ENCODE data around the gene CLN5. TPM values are rescaled to one million over a fixed set of nuclear protein-coding genes. Genes with fewer than 3 reads are reported as not detected.

CLN5 gene
- total RNA-seq, 1 donor from 2014 or later: 15.0 TPM

GRCh38 chr13:77047649-77048343 is 55.9 kb downstream of the CLN5 start:
- Histone ChIP-seq H3K27ac (replicated peaks) (no peak overlapping the region), H3K36me3 (peaks cover 79% of the 10 kb centered on the region)
- DNase-seq: no peak

GRCh38 chr13:77048681-77049080 is 56.8 kb downstream of the CLN5 start:
- TF ChIP-seq CTCF (IDR thresholded peaks at IDR 0.05; ENCODE audit: borderline replicate concordance): no peak
- Histone ChIP-seq H3K27me3 (ENCODE audit: low read depth) (no peaks in the 10 kb centered on the region), H3K4me3 (no peak overlapping the region), H3K9me3 (replicated peaks) (no peaks in the 10 kb centered on the region), H3K4me1 (no peaks in the 10 kb centered on the region), H3K36me3 (peaks cover 84% of the 10 kb centered on the region), H3K27ac (replicated peaks) (no peak overlapping the region)
- intact Hi-C loops (cut with micrococcal nuclease): no loop called here
- DNase-seq: no peak

More at GRCh38 chr13:77047649-77048343, 55.9 kb downstream of the CLN5 start:
- no peaks in the 10 kb centered on the region for H3K4me1 ChIP-seq
- H3K9me3 ChIP-seq (replicated peaks): no peaks in the 10 kb centered on the region
- H3K27me3 ChIP-seq (ENCODE audit: low read depth): no peaks in the 10 kb centered on the region
- no peak for TF ChIP-seq CTCF (IDR thresholded peaks at IDR 0.05; ENCODE audit: borderline replicate concordance)
- no peak overlapping the region for H3K4me3 ChIP-seq
- intact Hi-C loops (cut with micrococcal nuclease): no loop called here

- H3K36me3 ChIP-seq: peaks cover 89% of the 10 kb centered on the region
- intact Hi-C loops (cut with micrococcal nuclease): no loop called here
- H3K4me3 ChIP-seq: no peak overlapping the region
- no peak for TF ChIP-seq CTCF (IDR thresholded peaks at IDR 0.05; ENCODE audit: borderline replicate concordance)
- no peaks in the 10 kb centered on the region for H3K27me3 ChIP-seq (ENCODE audit: low read depth)
- no peaks in the 10 kb centered on the region for H3K9me3 ChIP-seq (replicated peaks)
- DNase-seq: no peak
- no peaks in the 10 kb centered on the region for H3K4me1 ChIP-seq
- H3K27ac ChIP-seq (replicated peaks): no peak overlapping the region
Measured at GRCh38 chr13:77053192-77053591, 61.3 kb downstream of the CLN5 start.

Other genes with a start within 250 kb of the CLN5 start
- gene KCTD12, start 105.7 kb upstream of the CLN5 start, total RNA-seq: 37.2 TPM
- gene ACOD1, start 43.6 kb upstream of the CLN5 start, total RNA-seq: not detected
- 25.0 TPM for gene FBXL3, start 35.1 kb downstream of the CLN5 start, total RNA-seq